GM12872 (cell line): Measurements from ENCODE around the gene APOM.

ENCODE experiments used
- TF ChIP-seq, protein P1 (sequence below): IDR thresholded peaks from 3 replicates; pipeline ENCODE4 v1.5.1; 2011; ENCODE audit warnings: low read depth, mild to moderate bottlenecking, low read length, moderate library complexity; ENCODE audit not compliant: insufficient read depth

APOM gene

DNA sequence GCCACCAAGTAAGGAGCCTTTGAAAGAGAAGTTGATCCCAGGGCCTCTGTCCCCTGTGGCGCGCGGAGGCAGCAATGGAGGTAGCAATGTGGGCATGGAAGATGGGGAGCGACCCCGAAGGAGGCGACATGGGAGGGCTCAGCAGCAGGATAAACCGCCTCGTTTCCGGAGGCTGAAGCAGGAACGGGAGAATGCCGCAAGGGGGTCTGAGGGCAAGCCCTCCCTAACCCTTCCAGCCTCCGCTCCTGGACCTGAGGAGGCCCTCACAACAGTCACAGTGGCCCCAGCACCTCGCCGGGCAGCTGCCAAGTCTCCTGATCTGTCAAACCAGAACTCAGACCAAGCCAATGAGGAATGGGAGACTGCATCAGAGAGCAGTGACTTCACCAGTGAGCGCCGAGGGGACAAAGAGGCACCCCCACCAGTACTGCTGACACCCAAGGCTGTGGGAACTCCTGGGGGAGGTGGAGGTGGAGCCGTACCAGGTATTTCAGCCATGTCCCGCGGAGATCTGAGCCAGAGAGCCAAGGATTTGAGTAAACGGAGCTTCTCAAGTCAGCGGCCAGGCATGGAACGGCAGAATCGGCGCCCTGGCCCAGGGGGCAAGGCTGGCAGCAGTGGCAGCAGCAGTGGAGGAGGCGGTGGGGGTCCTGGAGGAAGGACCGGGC, 23.3 kb upstream of the APOM start:
- TF ChIP-seq, protein P1, sequence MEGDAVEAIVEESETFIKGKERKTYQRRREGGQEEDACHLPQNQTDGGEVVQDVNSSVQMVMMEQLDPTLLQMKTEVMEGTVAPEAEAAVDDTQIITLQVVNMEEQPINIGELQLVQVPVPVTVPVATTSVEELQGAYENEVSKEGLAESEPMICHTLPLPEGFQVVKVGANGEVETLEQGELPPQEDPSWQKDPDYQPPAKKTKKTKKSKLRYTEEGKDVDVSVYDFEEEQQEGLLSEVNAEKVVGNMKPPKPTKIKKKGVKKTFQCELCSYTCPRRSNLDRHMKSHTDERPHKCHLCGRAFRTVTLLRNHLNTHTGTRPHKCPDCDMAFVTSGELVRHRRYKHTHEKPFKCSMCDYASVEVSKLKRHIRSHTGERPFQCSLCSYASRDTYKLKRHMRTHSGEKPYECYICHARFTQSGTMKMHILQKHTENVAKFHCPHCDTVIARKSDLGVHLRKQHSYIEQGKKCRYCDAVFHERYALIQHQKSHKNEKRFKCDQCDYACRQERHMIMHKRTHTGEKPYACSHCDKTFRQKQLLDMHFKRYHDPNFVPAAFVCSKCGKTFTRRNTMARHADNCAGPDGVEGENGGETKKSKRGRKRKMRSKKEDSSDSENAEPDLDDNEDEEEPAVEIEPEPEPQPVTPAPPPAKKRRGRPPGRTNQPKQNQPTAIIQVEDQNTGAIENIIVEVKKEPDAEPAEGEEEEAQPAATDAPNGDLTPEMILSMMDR: no peak

DNA sequence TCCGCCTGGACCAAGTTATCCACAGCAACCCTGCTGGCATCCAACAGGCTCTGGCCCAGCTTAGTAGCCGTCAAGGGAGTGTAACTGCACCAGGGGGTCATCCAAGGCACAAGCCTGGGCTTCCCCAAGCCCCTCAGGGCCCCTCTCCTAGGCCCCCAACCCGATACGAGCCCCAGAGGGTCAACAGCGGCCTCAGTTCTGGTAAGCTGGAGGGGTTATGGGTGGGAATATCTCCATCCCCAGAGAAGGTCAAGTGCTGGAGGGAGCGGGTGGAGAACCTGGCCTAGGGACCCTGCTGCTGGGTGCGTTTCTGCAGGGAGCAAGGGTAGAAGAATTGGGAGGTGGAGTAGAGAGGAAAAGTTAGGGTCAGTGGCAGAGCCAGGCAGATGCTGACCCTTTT, 22.2 kb upstream of the APOM start:
- TF ChIP-seq, protein P1: no peak

DNA sequence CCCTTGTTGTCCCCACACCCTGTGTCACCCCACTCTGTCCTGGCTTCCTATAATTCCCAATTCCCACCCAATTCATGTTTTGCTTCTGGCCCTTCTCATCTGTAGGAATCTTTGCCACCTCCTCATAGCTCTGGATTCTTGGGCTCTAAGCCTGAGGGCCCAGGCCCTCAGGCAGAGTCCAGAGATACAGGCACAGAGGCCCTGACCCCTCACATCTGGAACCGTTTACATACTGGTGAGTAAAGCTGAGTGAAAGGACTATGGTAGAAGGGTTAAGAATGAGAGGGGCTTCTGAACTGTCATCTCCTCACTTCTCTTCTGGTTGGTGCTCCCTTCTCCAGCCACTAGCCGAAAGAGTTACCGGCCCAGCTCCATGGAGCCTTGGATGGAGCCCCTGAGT, 21.6 kb upstream of the APOM start:
- TF ChIP-seq, protein P1: no peak

DNA sequence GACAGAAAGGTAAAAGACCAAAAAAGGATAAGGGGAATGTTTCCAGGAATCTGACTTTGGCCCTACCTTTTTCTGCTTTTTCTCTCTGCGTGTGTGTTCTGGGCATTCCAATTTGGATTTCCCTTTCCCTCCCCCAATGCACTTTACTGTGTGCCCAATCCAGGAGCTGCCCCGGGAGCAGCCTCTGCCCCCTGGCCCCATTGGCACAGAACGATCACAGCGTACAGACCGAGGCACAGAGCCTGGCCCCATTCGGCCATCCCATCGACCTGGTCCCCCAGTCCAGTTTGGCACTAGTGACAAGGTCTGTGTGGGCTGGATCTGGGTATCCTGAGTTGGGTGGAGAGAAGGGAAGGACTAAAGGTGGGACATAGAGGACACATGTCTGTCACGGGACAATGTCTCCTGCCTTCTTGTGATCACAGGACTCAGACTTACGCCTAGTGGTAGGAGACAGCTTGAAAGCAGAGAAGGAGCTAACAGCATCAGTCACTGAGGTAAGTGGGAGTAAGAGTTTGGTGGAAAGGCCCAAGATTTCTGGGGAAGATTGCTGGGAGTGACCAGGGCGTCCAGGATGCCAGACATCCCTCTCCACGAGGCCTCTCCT, 20.6 kb upstream of the APOM start:
- TF ChIP-seq, protein P1: no peak

DNA sequence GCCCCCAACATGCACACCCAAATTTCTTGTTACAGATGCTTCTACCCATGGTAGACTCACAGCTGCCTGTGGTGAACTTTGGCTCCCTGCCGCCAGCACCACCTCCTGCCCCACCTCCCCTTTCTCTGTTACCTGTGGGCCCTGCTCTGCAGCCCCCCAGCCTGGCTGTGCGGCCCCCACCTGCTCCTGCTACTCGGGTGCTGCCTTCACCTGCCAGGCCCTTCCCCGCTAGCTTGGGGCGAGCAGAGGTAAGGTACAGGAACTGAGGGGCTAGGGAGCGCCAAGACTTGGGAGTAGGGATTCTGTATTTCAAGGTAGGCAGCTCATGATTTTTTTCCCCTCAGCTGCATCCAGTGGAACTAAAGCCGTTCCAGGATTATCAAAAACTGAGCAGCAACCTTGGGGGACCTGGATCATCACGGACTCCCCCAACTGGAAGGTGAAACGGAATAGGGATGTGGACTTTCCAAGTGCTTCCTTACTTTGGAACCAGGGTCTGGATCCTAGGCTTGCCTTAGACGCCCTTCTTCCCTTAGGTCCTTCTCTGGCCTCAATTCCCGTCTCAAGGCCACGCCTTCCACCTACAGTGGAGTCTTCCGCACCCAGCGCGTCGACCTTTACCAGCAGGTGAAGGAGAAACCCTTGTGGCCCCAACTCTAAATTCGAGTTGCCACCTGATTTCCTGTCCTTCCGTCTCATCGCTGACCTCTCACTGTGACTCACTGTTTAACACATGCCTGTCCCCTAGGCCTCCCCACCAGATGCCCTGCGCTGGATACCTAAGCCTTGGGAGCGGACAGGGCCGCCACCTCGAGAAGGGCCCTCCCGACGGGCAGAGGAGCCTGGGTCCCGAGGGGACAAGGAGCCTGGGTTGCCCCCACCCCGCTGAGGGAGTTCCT, 18.7 kb upstream of the APOM start:
- TF ChIP-seq, protein P1: no peak

DNA sequence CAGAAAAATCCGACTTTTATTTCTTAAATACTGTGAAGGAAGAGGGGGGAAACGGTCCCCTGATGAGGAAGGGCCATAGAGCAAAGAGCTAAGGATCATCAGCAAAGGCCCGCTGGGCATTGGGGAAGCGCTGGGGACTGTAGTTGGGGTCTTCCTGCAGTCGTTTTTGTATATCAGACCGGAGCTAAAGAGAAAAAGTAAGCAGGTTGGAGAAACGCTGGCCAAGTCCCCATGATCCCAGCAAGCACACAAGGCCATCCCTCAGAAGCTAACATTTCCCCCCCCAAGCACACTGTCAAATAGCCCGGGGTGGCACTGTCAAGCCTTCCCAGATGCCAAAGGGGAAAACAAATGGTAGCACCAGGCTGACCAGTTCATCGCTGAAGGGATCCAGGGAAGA, 16.7 kb upstream of the APOM start:
- TF ChIP-seq, protein P1: no peak

DNA sequence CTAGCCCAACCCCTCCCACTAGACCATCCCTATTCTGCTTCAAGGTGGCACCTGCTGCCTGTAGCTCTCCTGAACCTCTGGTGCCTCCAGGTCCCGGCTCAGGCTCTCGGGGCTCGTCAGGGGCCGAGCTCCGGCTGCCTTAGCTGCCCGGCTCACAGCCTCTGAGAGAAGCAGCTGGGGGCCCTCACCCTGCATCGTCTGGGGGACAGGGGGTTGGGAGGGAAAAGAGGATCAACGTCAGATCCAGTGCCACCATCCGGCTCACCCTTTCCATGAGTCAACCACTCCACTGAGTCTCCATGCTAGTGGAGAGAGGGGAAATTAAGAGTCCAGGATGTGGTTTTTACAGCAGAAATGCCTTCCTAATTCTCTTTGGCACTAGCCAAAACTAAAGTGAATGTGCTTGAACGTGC, 16.2 kb upstream of the APOM start:
- TF ChIP-seq, protein P1: no peak
